Effector memory CD8-positive, alpha-beta T cell (primary cell): ENCODE results near the gene CCDC159.

Experiments used
- ATAC-seq: fragments of 150-1000 bp; cut with Tn5 transposase; replicated peaks from 2 replicates; pipeline ENCODE4 v1.10.0; 2021; ENCODE audit warnings: mild to moderate bottlenecking, moderate library complexity
- DNase-seq, 3 experiments: peaks; one replicate each; pipeline ENCODE4 v3.0.0; 2021
- H3K27ac Mint-ChIP-seq, 2 donors: one replicate each; pipeline ENCODE4 v1.8.0; 2022; ENCODE audit warnings: mild to moderate bottlenecking in 2 of 2, mixed read lengths in 2 of 2, moderate library complexity in 2 of 2
- H3K27me3 Mint-ChIP-seq, 2 donors: one replicate each; pipeline ENCODE4 v1.8.0; 2022; ENCODE audit warnings: mixed read lengths in 2 of 2
- H3K36me3 Mint-ChIP-seq: one replicate; pipeline ENCODE4 v1.8.0; 2022; ENCODE audit warnings: mild to moderate bottlenecking, moderate library complexity, mixed read lengths; ENCODE audit not compliant: insufficient read depth
- H3K4me1 Mint-ChIP-seq, 2 donors: one replicate each; pipeline ENCODE4 v1.8.0; 2022; ENCODE audit warnings: low read depth in 2 of 2, mixed read lengths in 2 of 2
- H3K4me3 Mint-ChIP-seq, 2 donors: one replicate each; pipeline ENCODE4 v1.8.0; 2022; ENCODE audit warnings: mild to moderate bottlenecking in 2 of 2, mixed read lengths in 2 of 2, moderate library complexity in 2 of 2
- H3K9me3 Mint-ChIP-seq, 2 donors: one replicate each; pipeline ENCODE4 v1.8.0; 2022; ENCODE audit warnings: mixed read lengths in 2 of 2

CCDC159 gene

DNA sequence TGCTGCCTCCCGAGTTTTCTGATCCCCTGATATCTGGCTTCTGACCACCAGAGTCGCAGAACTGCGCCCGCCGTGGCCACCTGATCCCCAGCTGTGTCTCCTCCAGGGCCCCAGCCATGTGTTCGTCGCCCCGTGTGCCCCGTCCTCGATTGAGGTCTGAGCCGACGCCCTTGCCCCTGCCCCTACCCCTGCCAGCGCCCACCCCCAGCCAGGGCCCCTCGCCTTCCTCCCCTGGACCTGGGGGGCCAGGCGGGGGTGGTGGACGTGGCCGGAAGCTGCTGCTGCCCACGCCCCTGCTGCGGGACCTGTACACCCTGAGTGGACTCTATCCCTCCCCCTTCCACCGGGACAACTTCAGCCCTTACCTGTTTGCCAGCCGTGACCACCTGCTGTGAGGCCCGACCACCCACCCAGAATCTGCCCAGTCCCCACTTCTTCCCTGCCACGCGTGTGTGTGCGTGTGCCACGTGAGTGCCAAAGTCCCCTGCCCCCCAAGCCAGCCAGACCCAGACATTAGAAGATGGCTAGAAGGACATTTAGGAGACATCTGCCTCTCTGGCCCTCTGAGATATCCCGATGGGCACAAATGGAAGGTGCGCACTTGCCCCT, 18.1 kb downstream of the CCDC159 start:
- ATAC-seq, result no peak
- peaks cover 2 to 4% of the 10 kb centered on the region in 2 donors for H3K4me1 Mint-ChIP-seq
- no peak for DNase-seq
- peaks cover 14% of the 10 kb centered on the region for H3K36me3 Mint-ChIP-seq
- H3K9me3 Mint-ChIP-seq, result no peaks in the 10 kb centered on the region
- H3K27ac Mint-ChIP-seq, result no peak overlapping the region
- H3K4me3 Mint-ChIP-seq, result no peak overlapping the region
- H3K27me3 Mint-ChIP-seq, result no peaks in the 10 kb centered on the region

DNA sequence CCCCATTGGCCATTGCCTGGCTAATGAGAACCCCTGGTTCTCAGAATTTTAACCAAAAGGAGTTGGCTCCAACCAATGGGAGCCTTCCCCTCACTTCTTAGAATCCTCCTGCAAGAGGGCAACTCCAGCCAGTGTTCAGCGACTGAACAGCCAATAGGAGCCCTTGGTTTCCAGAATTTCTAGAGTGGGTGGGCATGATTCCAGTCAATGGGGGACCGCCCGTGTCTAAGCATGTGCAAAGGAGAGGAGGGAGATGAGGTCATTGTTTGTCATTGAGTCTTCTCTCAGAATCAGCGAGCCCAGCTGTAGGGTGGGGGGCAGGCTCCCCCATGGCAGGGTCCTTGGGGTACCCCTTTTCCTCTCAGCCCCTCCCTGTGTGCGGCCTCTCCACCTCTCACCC, 18.6 kb downstream of the CCDC159 start:
- Mint-ChIP-seq H3K4me1 (peaks cover 2 to 4% of the 10 kb centered on the region in 2 donors), H3K4me3 (no peak overlapping the region), H3K27ac (no peak overlapping the region), H3K27me3 (no peaks in the 10 kb centered on the region), H3K9me3 (no peaks in the 10 kb centered on the region), H3K36me3 (peaks cover 16% of the 10 kb centered on the region)
- no peak for DNase-seq
- ATAC-seq, result no peak

DNA sequence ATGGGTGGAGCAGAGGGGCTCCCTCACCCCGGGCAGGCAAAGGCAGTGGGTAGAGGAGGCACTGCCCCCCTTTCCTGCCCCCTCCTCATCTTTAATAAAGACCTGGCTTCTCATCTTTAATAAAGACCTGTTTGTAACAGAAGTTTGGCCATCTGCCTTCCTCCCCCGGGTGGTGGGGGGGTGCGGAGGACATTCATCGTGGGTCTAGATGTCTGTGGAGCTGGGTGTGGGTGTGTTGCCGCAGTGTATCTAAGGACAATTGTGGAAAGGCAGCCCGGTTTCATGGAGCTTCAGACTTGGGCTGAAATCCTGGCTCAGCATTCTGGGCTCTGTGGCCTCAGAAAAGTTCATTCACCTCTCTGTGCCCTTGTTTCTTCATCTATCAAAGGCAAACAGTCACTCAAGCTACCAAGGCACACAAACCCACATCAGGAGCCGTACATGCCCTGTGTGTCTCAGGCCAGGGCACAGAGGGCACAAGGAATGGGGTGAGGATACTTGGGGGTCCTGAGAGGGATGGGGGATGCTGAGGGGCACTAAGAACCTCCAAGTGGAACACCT, 19.3 kb downstream of the CCDC159 start:
- Mint-ChIP-seq H3K9me3 (no peaks in the 10 kb centered on the region), H3K27ac (no peak overlapping the region), H3K4me1 (peaks cover 2 to 4% of the 10 kb centered on the region in 2 donors), H3K36me3 (peaks cover 13% of the 10 kb centered on the region), H3K27me3 (no peaks in the 10 kb centered on the region), H3K4me3 (no peak overlapping the region)
- ATAC-seq, result no peak
- DNase-seq, result no peak

DNA sequence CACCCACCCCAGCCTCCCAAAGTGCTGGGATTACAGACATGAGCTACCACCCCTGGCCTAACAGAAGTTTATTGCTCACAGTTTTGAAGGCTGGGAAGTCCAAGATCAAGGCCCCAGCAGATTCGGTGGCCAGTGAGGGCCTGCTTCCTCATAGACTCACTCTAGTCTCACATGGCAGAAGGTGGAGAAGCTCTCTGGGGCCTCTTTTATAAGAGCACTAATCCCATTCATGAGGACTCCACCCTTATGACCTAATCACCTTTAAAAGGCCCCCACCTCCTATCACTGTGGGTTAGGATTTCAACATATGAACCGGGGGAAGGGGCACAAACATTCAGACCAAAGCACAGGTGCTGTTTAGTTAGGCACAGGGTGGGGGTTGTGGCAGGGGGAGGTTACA, 21.2 kb downstream of the CCDC159 start:
- no peaks in the 10 kb centered on the region for H3K27me3 Mint-ChIP-seq
- H3K36me3 Mint-ChIP-seq, result peaks cover 10% of the 10 kb centered on the region
- no peak overlapping the region for H3K4me3 Mint-ChIP-seq
- ATAC-seq (no peak), DNase-seq (no peak)
- peaks cover 0 to 4% of the 10 kb centered on the region in 2 donors for H3K4me1 Mint-ChIP-seq
- H3K9me3 Mint-ChIP-seq, result no peaks in the 10 kb centered on the region
- H3K27ac Mint-ChIP-seq, result no peak overlapping the region

DNA sequence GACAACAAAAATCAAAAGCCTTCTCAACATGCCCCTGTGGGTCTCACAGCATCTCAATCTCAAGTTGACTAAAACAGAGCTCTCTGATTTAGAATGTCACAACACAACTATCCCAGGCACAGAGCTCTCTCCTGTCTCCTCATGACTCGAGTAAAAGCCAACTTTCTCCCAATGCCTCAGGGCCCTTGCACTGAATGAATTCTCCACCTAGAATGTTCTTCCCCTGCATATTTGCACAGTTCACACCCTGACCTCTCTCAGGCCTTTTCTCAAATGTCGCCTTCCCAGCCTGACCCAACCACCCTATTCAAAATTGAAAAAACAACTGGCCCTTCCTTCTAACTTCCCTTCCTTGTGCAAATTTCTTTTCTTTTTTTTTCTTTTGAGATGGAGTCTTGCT, 24.4 kb downstream of the CCDC159 start:
- no peak overlapping the region for H3K4me3 Mint-ChIP-seq
- H3K9me3 Mint-ChIP-seq, result no peaks in the 10 kb centered on the region
- DNase-seq (no peak), ATAC-seq (no peak)
- peaks cover 6% of the 10 kb centered on the region for H3K36me3 Mint-ChIP-seq
- no peak overlapping the region for H3K27ac Mint-ChIP-seq
- H3K4me1 Mint-ChIP-seq, result peaks cover 3 to 8% of the 10 kb centered on the region in 2 donors
- H3K27me3 Mint-ChIP-seq, result no peaks in the 10 kb centered on the region

DNA sequence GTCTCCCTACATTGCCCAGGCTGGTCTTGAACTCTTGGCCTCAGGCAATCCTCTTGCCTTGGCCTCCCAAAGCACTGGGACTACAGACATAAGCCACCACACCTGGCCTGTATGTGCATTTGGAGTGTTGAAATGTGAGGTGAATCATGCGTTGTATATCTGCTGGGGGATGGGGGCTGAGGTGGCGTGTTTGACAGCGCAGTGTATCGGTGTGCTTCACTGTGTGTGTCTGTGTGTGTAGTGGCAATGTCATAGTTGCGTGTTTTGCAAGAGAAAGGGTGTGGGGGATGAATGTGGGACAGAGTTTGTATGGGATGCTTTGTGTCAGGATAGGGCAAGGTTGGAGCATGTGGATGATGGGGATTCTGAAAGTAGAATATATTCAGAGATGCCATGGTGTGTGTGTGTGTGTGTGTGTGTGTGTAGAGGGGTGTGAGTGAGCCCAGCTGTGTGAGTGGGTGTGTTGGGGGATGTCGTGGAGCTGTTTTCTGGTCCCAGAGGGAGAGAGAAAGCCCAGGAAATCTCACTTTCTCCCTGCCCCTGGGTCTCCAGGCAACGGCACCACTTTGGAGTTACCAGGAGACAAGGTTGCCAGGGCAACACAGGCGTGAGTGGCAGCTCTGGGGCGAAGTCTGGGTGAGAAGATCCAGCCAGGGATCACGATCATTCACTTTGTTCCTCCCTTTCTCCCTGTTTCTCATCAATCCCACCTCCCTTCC, 27.0 kb downstream of the CCDC159 start:
- Mint-ChIP-seq H3K4me3 (peak overlapping the region in 1 of 2 donors; percentile 0), H3K36me3 (peaks cover 6% of the 10 kb centered on the region), H3K27ac (no peak overlapping the region), H3K4me1 (peaks cover 13 to 17% of the 10 kb centered on the region in 2 donors), H3K27me3 (no peaks in the 10 kb centered on the region), H3K9me3 (no peaks in the 10 kb centered on the region)
- ATAC-seq, result no peak
- no peak for DNase-seq

DNA sequence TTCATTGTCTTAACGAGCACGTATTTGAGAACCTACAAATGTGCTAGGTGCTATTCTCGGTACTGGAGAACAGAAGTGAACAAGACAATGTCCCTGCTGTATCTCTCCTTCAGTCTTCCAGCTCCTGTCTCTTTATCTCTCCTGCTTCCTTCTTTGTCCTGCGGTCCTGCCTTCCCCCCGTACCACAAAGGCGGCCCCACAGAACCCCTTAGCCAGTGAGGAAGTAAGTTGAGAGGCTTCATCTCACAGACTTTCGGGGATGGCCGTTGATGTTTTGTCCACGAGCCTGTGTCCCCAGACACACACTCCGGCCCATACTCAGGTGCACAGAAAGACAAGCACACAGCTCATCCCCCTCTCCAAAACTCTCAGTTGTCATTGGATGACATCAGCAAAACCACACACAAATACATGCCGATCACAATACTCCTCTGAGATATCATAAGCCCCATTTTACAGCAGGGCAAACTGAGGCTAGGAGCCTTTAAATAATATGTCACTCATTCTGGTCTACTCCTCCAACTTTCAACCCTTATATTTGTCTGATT, 27.6 kb downstream of the CCDC159 start:
- Mint-ChIP-seq H3K27me3 (no peaks in the 10 kb centered on the region), H3K4me1 (peaks cover 13 to 17% of the 10 kb centered on the region in 2 donors), H3K36me3 (peaks cover 6% of the 10 kb centered on the region), H3K9me3 (no peaks in the 10 kb centered on the region), H3K4me3 (no peak overlapping the region), H3K27ac (no peak overlapping the region)
- DNase-seq (no peak), ATAC-seq (no peak)

DNA sequence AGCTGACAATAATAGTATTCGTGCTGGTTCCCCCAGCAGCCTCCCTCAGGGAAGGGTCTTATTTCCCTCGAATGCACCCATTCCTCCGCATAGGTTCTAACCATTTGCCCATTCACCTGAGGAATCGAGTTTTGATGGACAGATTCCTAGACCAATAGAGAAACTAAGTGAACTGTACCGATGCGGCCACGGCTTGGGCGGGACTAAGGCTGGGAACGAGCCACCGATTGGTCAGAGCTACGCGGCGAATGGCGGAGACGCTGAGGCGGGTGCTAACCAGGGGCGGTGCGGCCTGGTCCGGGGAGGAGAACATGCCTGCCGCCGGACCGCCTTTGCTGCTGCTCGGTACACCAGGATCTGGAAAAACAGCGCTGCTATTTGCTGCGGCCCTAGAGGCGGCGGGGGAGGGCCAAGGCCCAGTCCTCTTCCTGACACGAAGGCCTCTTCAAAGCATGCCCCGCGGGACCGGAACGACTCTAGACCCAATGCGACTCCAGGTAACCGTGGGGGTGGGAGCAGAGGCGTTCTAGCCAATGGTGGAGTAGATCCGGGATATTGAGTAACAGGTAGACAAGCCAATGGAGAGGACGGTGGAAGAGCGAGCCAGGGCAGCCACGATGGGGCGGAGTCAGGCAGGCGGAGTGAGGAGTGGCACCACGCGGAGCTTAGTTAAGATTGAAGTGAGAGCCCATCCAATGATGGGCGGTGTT, 28.3 kb downstream of the CCDC159 start, which contains the start of gene SWSAP1:
SWSAP1 (plus strand) TSS at position 234 of the 710 bp plus-strand sequence; CDS start at position 249, 15 bp downstream.
- Mint-ChIP-seq H3K27me3 (no peaks in the 10 kb centered on the region), H3K4me1 (peaks cover 13 to 17% of the 10 kb centered on the region in 2 donors), H3K9me3 (no peaks in the 10 kb centered on the region), H3K27ac (no peak within 1 kb of the TSS), H3K36me3 (peaks cover 3% of the 10 kb centered on the region), H3K4me3 (peak within 1 kb of the TSS in 1 of 2 donors; percentile 0)
- DNase-seq, result peak; percentile 94 to 96 (median 95)
- peak; percentile 88 for ATAC-seq

DNA sequence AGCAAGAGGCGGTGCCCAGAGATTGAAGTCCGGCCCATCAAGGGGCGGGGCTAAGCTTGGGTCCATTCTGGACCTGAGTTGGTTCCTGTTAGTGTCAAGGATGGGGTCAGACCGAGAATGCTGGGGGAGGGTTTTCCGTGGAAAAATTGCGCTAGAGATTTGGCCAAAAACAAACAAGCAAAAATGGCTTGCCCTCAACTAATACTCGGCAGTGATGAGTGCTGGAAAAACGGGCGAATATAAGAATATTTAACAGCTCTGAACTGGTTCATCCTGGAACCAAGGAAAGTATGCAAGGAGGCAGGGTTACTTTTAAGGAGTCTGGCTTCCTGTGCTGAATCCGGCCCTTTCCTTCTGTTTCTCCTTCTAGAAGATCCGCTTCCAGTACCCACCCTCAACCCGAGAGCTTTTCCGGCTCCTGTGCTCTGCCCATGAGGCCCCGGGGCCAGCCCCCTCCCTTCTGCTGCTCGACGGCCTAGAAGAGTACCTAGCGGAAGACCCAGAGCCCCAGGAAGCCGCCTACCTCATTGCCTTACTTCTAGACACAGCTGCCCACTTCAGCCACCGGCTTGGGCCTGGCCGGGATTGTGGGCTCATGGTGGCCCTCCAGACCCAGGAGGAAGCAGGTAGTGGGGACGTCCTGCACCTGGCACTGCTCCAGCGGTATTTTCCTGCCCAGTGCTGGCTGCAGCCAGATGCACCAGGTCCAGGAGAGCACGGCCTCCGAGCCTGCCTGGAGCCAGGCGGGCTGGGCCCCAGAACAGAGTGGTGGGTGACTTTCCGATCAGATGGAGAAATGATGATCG, 29.0 kb downstream of the CCDC159 start:
- H3K9me3 Mint-ChIP-seq, result no peaks in the 10 kb centered on the region
- H3K27ac Mint-ChIP-seq, result no peak overlapping the region
- H3K4me3 Mint-ChIP-seq, result no peak overlapping the region
- peak; percentile 51 for ATAC-seq
- peaks cover 3% of the 10 kb centered on the region for H3K36me3 Mint-ChIP-seq
- peak; percentile 63 to 71 (median 69) for DNase-seq
- H3K27me3 Mint-ChIP-seq, result no peaks in the 10 kb centered on the region
- peaks cover 19 to 21% of the 10 kb centered on the region in 2 donors for H3K4me1 Mint-ChIP-seq

DNA sequence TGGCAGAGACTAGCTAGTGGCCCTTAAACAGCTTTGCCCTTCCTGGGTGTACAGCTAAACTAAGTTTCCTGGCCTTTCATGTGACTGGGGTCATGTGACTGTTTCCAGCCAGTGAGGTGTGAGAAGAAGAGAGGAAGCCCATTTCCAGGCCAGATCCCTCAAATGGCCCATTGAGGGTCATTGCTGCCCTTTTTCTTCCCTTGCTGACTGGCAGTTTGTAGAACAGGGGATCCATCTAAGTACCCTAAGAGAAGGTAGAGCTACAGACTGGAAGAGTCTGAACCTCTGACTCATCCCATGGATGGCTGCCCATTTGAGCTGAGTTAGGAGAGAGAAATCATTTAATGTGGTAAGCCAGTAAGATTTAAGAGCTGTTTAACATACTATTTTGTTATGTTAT, 30.9 kb downstream of the CCDC159 start:
- H3K9me3 Mint-ChIP-seq, result no peaks in the 10 kb centered on the region
- DNase-seq, result no peak
- H3K36me3 Mint-ChIP-seq, result peaks cover 12% of the 10 kb centered on the region
- peak overlapping the region; percentile 18 to 29 for H3K27ac Mint-ChIP-seq
- no peak for ATAC-seq
- no peak overlapping the region for H3K4me3 Mint-ChIP-seq
- H3K4me1 Mint-ChIP-seq, result peaks cover 29 to 34% of the 10 kb centered on the region in 2 donors
- H3K27me3 Mint-ChIP-seq, result peaks cover 0 to 8% of the 10 kb centered on the region in 2 donors

DNA sequence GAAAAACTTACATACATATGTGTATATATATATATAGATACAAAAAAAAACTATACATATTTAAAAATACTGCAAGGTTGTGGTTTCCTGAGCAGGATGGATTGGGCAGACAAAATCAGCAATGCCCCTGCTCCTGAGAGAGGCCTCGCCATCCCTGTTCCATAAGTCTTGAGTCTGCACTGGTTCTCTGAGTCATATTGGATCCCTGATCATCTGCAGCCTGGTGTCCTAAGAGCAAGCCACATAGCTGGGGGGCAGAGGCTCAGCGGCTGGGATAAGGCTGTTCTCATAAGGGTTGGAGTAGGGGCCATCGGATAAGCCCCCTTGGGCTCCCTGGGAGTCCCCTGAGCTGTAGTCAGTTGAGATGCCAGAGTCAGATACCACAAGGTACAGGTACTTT, 31.4 kb downstream of the CCDC159 start:
- H3K27ac Mint-ChIP-seq, result no peak overlapping the region
- peaks cover 2 to 14% of the 10 kb centered on the region in 2 donors for H3K27me3 Mint-ChIP-seq
- H3K9me3 Mint-ChIP-seq, result no peaks in the 10 kb centered on the region
- no peak overlapping the region for H3K4me3 Mint-ChIP-seq
- DNase-seq (no peak), ATAC-seq (no peak)
- peaks cover 15% of the 10 kb centered on the region for H3K36me3 Mint-ChIP-seq
- H3K4me1 Mint-ChIP-seq, result peaks cover 32 to 37% of the 10 kb centered on the region in 2 donors

DNA sequence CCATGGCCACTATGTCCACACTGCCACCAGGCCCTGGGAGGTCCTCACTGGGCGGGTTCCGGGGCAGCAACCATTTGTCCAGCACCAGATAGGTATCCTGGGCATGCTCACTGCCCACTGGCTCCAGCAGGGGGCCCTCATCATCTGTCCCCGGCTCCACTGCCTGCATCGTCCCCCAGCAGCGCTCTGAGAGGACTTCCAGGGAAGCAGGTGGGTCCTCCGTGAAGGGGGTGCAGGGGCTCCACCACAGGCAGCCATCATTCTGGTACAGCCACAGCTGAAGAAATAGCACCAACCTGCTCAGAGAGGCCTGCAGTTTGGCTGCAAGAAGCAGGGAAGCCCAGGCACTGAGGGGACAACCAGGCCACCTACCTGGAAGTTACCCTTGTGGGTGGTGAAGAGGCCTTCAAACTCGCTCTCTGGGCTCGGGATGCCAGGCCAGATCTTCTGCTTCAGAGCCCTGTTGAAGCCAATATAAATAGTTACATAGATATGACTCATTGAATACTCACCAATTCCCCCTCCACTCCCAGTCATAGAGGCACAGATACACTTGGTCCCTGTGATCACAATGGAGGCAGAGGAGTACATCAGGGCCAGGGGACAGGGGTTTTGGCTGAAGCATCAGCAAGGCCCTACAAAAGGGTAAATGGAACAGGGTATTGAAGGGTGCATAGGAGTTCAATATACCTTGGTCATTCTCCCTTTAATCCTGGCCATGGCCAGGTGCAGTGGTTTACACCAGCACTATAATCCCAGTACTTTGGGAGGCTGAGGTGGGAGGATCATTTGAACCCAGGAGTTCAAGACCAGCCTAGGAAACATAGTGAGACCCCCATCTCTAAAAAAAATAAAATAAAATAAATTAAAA, 32.2 kb downstream of the CCDC159 start:
- Mint-ChIP-seq H3K4me1 (peaks cover 31 to 40% of the 10 kb centered on the region in 2 donors), H3K27ac (no peak overlapping the region), H3K4me3 (peak overlapping the region in 1 of 2 donors; percentile 28)

More for the DNA sequence above, 32.2 kb downstream of the CCDC159 start:
- DNase-seq (no peak), ATAC-seq (no peak)
- no peaks in the 10 kb centered on the region for H3K9me3 Mint-ChIP-seq
- H3K36me3 Mint-ChIP-seq, result peaks cover 16% of the 10 kb centered on the region
- H3K27me3 Mint-ChIP-seq, result peaks cover 7 to 21% of the 10 kb centered on the region in 2 donors
